Measurements from ENCODE around the gene GNGT2.
A peak's percentile ranks its signal among the peaks of the same experiment; 100 is the strongest.
"Not testable (repeated sequence)": the region's sequence is repeated elsewhere in the genome, so short reads cannot be mapped to it uniquely, and the experiment has no call there.

The GNGT2 gene

GRCh38 chr17:49203796-49204195 lies 6.6 kb downstream of the GNGT2 start:
- no peak for DNase-seq

- DNase-seq, result no peak
Observed at GRCh38 chr17:49201481-49201927, 8.9 kb downstream of the GNGT2 start.

- no peak for DNase-seq
Observed at GRCh38 chr17:49200423-49201083, 9.8 kb downstream of the GNGT2 start.

GRCh38 chr17:49198211-49198610 lies 12.2 kb downstream of the GNGT2 start:
- DNase-seq, result no peak

- no peak for DNase-seq
Observed at GRCh38 chr17:49197346-49197998, 12.9 kb downstream of the GNGT2 start.

GRCh38 chr17:49196520-49196919 lies 13.9 kb downstream of the GNGT2 start:
- no peak for DNase-seq

GRCh38 chr17:49195751-49196150 lies 14.6 kb downstream of the GNGT2 start:
- DNase-seq, result no peak

- DNase-seq, result no peak
Observed at GRCh38 chr17:49194297-49194607, 16.1 kb downstream of the GNGT2 start.

GRCh38 chr17:49193513-49194296 lies 16.7 kb downstream of the GNGT2 start:
- DNase-seq, result peak; percentile 87

GRCh38 chr17:49191917-49192741 lies 18.2 kb downstream of the GNGT2 start:
- DNase-seq, result peak; percentile 95

GRCh38 chr17:49191409-49191916 lies 18.9 kb downstream of the GNGT2 start:
- no peak for DNase-seq

- peak; percentile 19 for DNase-seq
Observed at GRCh38 chr17:49190932-49191331, 19.4 kb downstream of the GNGT2 start.

GRCh38 chr17:49187301-49187700 lies 23.1 kb downstream of the GNGT2 start:
- no peak for DNase-seq

GRCh38 chr17:49185381-49185780 lies 25.0 kb downstream of the GNGT2 start:
- DNase-seq, result not testable (repeated sequence)

GRCh38 chr17:49184522-49184921 lies 25.9 kb downstream of the GNGT2 start:
- not testable (repeated sequence) for DNase-seq

- no peak for DNase-seq
Observed at GRCh38 chr17:49183801-49184200, 26.6 kb downstream of the GNGT2 start.

- DNase-seq, result no peak
Observed at GRCh38 chr17:49183341-49183740, 27.0 kb downstream of the GNGT2 start.

- no peak for DNase-seq
Observed at GRCh38 chr17:49180998-49181635, 29.3 kb downstream of the GNGT2 start.

GRCh38 chr17:49180303-49180702 lies 30.1 kb downstream of the GNGT2 start:
- peak; percentile 80 for DNase-seq

GRCh38 chr17:49175978-49176377 lies 34.4 kb downstream of the GNGT2 start:
- DNase-seq, result not testable (repeated sequence)

GRCh38 chr17:49170711-49171110 lies 39.7 kb downstream of the GNGT2 start:
- DNase-seq, result not testable (repeated sequence)

- no peak for DNase-seq
Observed at GRCh38 chr17:49170216-49170615, 40.2 kb downstream of the GNGT2 start.

Measured in hematopoietic multipotent progenitor cell treated with erythropoietin and hydrocortisone succinate and interleukin-3 and kit ligand, for 6 days (in vitro differentiated cells).